HUES48 (cell line): Measurements from ENCODE around the gene TTC6.

Source experiments
- H3K27ac ChIP-seq: one replicate; pipeline ENCODE4 v1.7.0; 2013; ENCODE audit warnings: low read depth, low read length, inconsistent platforms
- H3K27me3 ChIP-seq: 2 replicates; pipeline ENCODE4 v1.6.1; 2013; ENCODE audit warnings: mild to moderate bottlenecking, low read length; ENCODE audit not compliant: control insufficient read depth, insufficient read depth
- H3K36me3 ChIP-seq: 2 replicates; pipeline ENCODE4 v1.6.1; 2013; ENCODE audit warnings: low read length; ENCODE audit not compliant: control insufficient read depth, insufficient read depth
- H3K4me1 ChIP-seq: 2 replicates; pipeline ENCODE4 v1.6.1; 2013; ENCODE audit warnings: mild to moderate bottlenecking, low read length; ENCODE audit not compliant: control insufficient read depth, insufficient read depth
- H3K4me3 ChIP-seq: 2 replicates; pipeline ENCODE4 v1.5.1; 2013; ENCODE audit warnings: mild to moderate bottlenecking, low read depth, low read length
- H3K9ac ChIP-seq: 2 replicates; pipeline ENCODE4 v1.6.1; 2013; ENCODE audit warnings: mild to moderate bottlenecking, low read depth, low read length, moderate library complexity
- H3K9me3 ChIP-seq: 2 replicates; pipeline ENCODE4 v1.6.1; 2013; ENCODE audit warnings: low read length; ENCODE audit not compliant: control insufficient read depth, insufficient read depth

The TTC6 gene

GRCh38 chr14:37598747-37599506 is 3.5 kb downstream of the TTC6 start:
- Histone ChIP-seq H3K27ac (no peak overlapping the region), H3K27me3 (peaks cover 99% of the 10 kb centered on the region), H3K4me3 (peak overlapping the region; percentile 59), H3K9me3 (no peaks in the 10 kb centered on the region), H3K36me3 (no peaks in the 10 kb centered on the region), H3K4me1 (peaks cover 23% of the 10 kb centered on the region), H3K9ac (no peak overlapping the region)

- H3K9ac ChIP-seq, result no peak overlapping the region
- peaks cover 23% of the 10 kb centered on the region for H3K4me1 ChIP-seq
- no peaks in the 10 kb centered on the region for H3K9me3 ChIP-seq
- peak overlapping the region; percentile 59 for H3K4me3 ChIP-seq
- no peak overlapping the region for H3K27ac ChIP-seq
- no peaks in the 10 kb centered on the region for H3K36me3 ChIP-seq
- peaks cover 99% of the 10 kb centered on the region for H3K27me3 ChIP-seq
These were observed 4.3 kb downstream of the TTC6 start for GRCh38 chr14:37599507-37600368.

DNA sequence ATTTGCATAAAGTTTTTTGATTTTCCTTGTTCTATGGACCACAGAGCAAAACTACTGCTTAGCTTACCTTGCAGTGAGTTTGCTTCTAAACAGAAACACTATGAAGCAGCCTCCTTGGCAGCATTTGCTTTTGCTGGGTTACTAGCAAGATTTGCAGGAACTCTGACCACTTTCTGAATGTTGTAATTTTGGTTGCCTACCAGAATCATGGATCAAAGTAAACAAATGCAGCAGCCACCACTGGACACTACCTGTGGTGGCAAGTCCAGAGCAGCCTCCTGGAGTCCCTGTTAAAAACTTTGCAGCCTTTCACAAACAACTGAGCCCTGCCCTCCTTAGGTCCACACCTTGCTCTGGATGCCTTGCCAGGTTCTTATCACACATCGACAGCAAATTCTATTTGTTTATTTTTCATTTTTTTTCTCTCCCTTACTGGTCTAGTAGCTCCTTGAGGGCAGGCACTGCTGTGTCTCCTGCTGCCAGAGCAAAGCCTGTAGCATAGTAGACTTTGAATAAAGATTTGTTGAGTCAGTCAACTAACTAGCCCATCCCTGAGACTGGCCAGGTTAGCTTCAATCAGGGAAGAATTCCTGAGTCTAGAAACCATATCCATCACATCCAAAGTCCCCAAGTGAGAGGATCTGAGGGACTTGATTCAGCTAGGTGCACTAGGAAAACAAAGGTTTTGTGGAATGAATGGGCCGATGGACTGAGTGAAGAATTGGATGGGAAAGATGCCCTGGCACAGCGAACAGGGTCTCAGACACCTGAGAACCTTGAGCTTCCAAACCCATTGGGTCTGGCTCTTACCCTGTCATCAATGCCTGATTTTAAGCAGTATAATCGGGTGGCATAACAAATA is 5.7 kb downstream of the TTC6 start:
- peaks cover 23% of the 10 kb centered on the region for H3K4me1 ChIP-seq
- no peak overlapping the region for H3K27ac ChIP-seq
- H3K27me3 ChIP-seq, result peaks cover 100% of the 10 kb centered on the region
- H3K9me3 ChIP-seq, result no peaks in the 10 kb centered on the region
- no peak overlapping the region for H3K9ac ChIP-seq
- no peak overlapping the region for H3K4me3 ChIP-seq
- H3K36me3 ChIP-seq, result no peaks in the 10 kb centered on the region

DNA sequence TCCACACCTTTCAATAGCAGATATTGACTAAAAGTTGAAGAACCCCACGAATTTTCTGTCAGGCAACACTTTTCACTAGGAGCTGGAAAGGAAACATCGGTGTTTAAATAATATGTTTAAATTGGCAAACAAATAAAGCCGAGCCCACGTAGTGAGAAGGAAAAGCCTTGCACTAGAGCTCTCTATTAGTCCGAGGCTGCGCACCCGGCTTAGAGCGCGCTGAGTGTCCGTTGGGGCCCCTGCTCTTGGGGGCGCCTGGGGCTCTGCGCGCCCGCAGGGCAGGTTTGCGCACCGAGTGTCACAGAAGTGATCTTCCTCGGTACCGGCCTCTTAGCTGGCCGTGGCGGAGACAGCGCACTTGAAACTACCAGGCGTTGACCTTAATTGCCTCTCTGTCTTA is 6.4 kb downstream of the TTC6 start:
- H3K27ac ChIP-seq, result no peak overlapping the region
- H3K36me3 ChIP-seq, result no peaks in the 10 kb centered on the region
- peaks cover 100% of the 10 kb centered on the region for H3K27me3 ChIP-seq

DNA sequence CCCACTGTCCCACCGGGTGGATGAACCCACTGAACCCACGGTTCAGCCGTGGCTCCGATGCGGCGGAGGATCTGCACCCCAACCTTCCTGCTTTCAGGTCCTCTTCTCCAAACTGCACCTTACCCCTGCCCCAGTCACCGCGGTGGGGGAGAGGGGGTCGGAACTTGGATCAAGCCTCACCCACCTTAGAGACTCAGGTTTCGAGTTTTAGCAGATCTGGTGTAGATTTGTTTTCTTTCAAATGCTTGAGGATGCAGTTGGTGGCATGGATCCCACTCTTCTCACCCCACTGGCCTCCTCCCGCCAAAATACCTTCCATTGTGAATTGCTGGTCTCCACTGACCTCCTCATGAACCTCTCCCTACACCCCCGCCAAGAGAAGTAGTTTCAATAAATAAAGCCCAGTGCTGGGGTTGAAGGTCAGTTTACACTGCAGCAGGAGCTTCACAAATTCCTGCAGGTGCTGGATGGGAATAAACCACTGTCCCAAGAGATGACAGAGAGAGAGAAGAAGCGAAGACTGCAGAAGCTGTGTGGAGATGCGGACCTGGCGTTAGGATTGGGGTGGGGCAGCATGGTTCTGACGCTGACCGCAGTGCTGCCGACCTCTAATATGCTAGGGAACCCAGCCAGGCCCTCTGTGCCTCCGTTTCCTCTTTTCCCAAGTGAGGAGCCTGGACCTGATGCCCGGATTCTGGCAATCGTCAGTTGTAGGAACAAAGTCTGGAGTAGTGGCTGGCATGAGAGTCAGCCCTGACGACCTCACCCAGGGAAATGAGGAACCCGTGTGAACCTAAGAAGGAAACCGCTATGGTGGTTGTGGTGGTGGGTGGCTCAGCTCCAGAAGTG is 7.4 kb downstream of the TTC6 start:
- Histone ChIP-seq H3K27me3 (peaks cover 100% of the 10 kb centered on the region), H3K27ac (no peak overlapping the region), H3K9me3 (no peaks in the 10 kb centered on the region), H3K36me3 (no peaks in the 10 kb centered on the region), H3K4me3 (no peak overlapping the region), H3K9ac (no peak overlapping the region), H3K4me1 (peaks cover 18% of the 10 kb centered on the region; the same call in 1 of the 2 replicates)

More for the DNA sequence above, 6.4 kb downstream of the TTC6 start:
- Histone ChIP-seq H3K9ac (no peak overlapping the region), H3K9me3 (no peaks in the 10 kb centered on the region), H3K4me1 (peaks cover 23% of the 10 kb centered on the region), H3K4me3 (no peak overlapping the region)

- Histone ChIP-seq H3K27me3 (peaks cover 97% of the 10 kb centered on the region), H3K27ac (no peak overlapping the region), H3K9ac (no peak overlapping the region), H3K9me3 (no peaks in the 10 kb centered on the region), H3K4me1 (peaks cover 11% of the 10 kb centered on the region; the same call in 1 of the 2 replicates), H3K4me3 (no peak overlapping the region), H3K36me3 (no peaks in the 10 kb centered on the region)
These were observed 8.3 kb downstream of the TTC6 start for GRCh38 chr14:37603688-37604251.

DNA sequence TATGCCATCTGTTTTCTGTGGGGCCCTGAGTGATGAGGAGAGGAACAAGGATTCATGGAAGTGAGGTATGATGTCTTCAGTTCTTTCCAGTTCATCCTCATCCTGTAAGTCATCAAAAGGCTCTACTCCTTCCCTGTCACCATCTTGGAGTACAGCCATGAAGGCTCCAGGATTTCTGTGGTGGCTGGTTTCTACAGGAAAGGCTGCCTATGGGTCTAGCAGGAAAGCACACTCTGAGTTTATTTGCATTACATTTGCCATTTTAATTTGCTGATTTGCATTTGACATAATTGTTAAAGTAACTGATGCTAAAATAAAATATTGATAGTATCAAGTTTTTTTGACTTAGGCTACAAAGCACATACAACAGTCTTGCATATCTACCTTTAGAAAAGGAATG is 11.2 kb downstream of the TTC6 start:
- no peaks in the 10 kb centered on the region for H3K36me3 ChIP-seq
- no peaks in the 10 kb centered on the region for H3K4me1 ChIP-seq
- H3K9ac ChIP-seq, result no peak overlapping the region
- no peak overlapping the region for H3K27ac ChIP-seq
- no peak overlapping the region for H3K4me3 ChIP-seq
- peaks cover 97% of the 10 kb centered on the region for H3K27me3 ChIP-seq
- H3K9me3 ChIP-seq, result no peaks in the 10 kb centered on the region

DNA sequence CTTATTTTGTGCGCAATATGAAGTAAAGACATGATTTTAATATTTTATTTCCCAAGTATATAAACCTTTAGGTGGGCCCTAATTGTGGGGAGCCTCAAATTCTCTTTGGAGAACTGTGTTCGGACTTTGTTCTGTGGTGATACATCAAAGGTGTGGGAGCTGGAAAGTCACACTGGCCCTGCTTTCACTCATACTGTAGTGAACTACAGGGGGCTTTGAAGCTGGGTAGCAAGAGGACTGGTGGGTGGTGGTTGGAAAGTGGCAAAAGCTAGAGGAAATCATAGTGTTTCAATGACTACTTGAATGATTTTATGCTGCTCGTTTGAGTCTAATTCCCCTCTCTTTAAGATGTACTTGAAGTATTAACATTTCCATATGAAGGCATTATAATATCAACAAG is 13.2 kb downstream of the TTC6 start:
- no peak overlapping the region for H3K4me3 ChIP-seq
- no peak overlapping the region for H3K27ac ChIP-seq
- H3K4me1 ChIP-seq, result no peaks in the 10 kb centered on the region
- no peak overlapping the region for H3K9ac ChIP-seq
- H3K27me3 ChIP-seq, result peaks cover 91% of the 10 kb centered on the region
- peaks cover 4% of the 10 kb centered on the region; the same call in 1 of the 2 replicates for H3K9me3 ChIP-seq
- no peaks in the 10 kb centered on the region for H3K36me3 ChIP-seq

DNA sequence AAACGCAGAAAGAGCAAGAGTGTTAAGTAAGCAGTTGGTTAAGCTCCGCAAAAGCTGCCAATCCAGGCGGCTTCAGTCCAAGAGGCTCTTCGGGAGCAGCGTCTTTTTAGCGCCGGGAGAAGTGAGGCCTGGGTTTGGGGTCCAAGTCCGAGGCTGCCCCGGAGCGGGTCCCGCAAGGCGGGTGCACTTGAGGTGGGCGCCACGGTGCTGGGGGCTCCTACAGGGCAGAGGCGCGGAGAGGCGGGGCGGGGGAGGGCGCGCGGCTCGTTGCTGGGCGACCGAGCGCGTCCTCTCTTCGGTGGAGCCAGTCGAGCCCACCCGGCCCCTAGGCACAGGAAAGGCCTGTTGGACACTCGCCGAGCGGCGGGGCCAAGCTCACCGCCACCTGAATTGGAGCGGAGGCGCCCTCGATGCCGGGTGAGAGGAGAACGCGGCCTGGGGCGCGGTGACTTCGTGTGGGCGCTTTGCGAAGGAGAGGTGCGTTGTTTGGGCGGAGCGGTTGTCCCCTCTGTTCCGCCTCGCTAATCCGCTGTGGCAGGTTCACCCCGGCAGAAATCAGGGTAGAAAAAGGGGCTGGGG is 15.6 kb downstream of the TTC6 start:
- H3K36me3 ChIP-seq, result no peaks in the 10 kb centered on the region
- H3K27me3 ChIP-seq, result peaks cover 67% of the 10 kb centered on the region
- H3K27ac ChIP-seq, result no peak overlapping the region
- peaks cover 25% of the 10 kb centered on the region for H3K9me3 ChIP-seq
- H3K4me1 ChIP-seq, result no peaks in the 10 kb centered on the region
- H3K4me3 ChIP-seq, result peak overlapping the region; percentile 49
- H3K9ac ChIP-seq, result no peak overlapping the region
